K562 (cell line): ENCODE results near the gene ZNF780A. TPM values are rescaled to one million over a fixed set of nuclear protein-coding genes. Genes with fewer than 3 reads are reported as not detected.

Source experiments
- C11orf30 ChIP-seq: fragments of 450-650 bp; IDR thresholded peaks from 2 replicates; pipeline ENCODE4 v1.6.1; 2016; ENCODE audit warnings: low read depth, mild to moderate bottlenecking
- CREM ChIP-seq: IDR thresholded peaks from 2 replicates; pipeline ENCODE4 v1.6.1; 2014; ENCODE audit warnings: antibody characterized with exemption, low read depth
- CXXC5 ChIP-seq: fragments of 250-450 bp; sonication (Bioruptor Pico); IDR thresholded peaks from 2 replicates; pipeline ENCODE4 v1.8.0; 2022; ENCODE audit warnings: inconsistent platforms, mild to moderate bottlenecking, moderate library complexity
- ETV6 ChIP-seq, 3 experiments: fragments of 150-350 bp in 1 of 3; sonication (generic) in 1 of 3; formaldehyde crosslinking in 1 of 3; IDR thresholded peaks; 2 replicates each; pipeline versions ENCODE4 v1.6.1 to v1.8.0; 2014 to 2022; ENCODE audit warnings: borderline replicate concordance in 2 of 3, low read depth in 2 of 3, antibody characterized with exemption in 1 of 3, low read length in 1 of 3, mild to moderate bottlenecking in 1 of 3, missing genetic modification reagents in 1 of 3
- FOXP1 ChIP-seq: sonication (generic); formaldehyde crosslinking; IDR thresholded peaks from 2 replicates; pipeline ENCODE4 v1.8.0; 2022; ENCODE audit warnings: mild to moderate bottlenecking, missing genetic modification reagents
- KLF10 ChIP-seq: fragments of 250-450 bp; sonication (Bioruptor Pico); IDR thresholded peaks from 2 replicates; pipeline ENCODE4 v1.6.1; 2021; ENCODE audit warnings: matching md5 sums
- MAZ ChIP-seq, 2 experiments: fragments of 450-650 bp in 1 of 2; sonication (generic) in 1 of 2; formaldehyde crosslinking; IDR thresholded peaks in 1 of 2; conservative IDR thresholded peaks in 1 of 2; 2 replicates each; pipeline versions ENCODE4 v1.4.0 to v1.5.0; 2020; ENCODE audit warnings: mild to moderate bottlenecking in 1 of 2, missing genetic modification reagents in 1 of 2
- NFE2 ChIP-seq: IDR thresholded peaks from 2 replicates; pipeline ENCODE4 v1.6.1; 2014; ENCODE audit warnings: antibody characterized with exemption, low read depth
- NFIX ChIP-seq: fragments of 250-450 bp; sonication (Bioruptor Pico); IDR thresholded peaks from 2 replicates; pipeline ENCODE4 v1.4.0; 2020; ENCODE audit warnings: low read depth, mild to moderate bottlenecking, moderate library complexity
- POLR2AphosphoS5 ChIP-seq: IDR thresholded peaks from 2 replicates; pipeline ENCODE4 v1.6.1; 2011; ENCODE audit warnings: mild to moderate bottlenecking, low read depth, low read length, moderate library complexity; ENCODE audit not compliant: control insufficient read depth, insufficient read depth
- PPARD ChIP-seq: fragments of 250-450 bp; sonication (Bioruptor Pico); IDR thresholded peaks from 2 replicates; pipeline ENCODE4 v1.8.0; 2022; ENCODE audit warnings: inconsistent platforms, mild to moderate bottlenecking, moderate library complexity
- PTTG1 ChIP-seq: fragments of 450-650 bp; IDR thresholded peaks from 2 replicates; pipeline ENCODE4 v1.6.1; 2016; ENCODE audit warnings: low read depth, mild to moderate bottlenecking, missing genetic modification characterization, missing compliant biosample characterization
- TFAM ChIP-seq: fragments of 250-450 bp; sonication (Bioruptor Pico); conservative IDR thresholded peaks from 2 replicates; pipeline ENCODE4 v1.5.0; 2021; ENCODE audit warnings: mild to moderate bottlenecking, moderate library complexity
- ZNF184 ChIP-seq: sonication (generic); formaldehyde crosslinking; IDR thresholded peaks from 2 replicates; pipeline ENCODE4 v1.5.0; 2020; ENCODE audit warnings: missing genetic modification reagents
- ZNF830 ChIP-seq: fragments of 250-450 bp; sonication (Bioruptor Pico); IDR thresholded peaks from 2 replicates; pipeline ENCODE4 v1.5.0; 2021; ENCODE audit warnings: mild to moderate bottlenecking
- polyA plus RNA-seq, 8 experiments: library from polyadenylated mRNA; depleted of rRNA in 4 of 8; stranded (reverse) in 5 of 8; unstranded in 3 of 8; fragments of >200 nt; fragmentation: Nextera tagmentation in 2 of 8; fragmentation: Illumina TruSeq in 1 of 8; extraction: Ambion mirVana in 2 of 8; extraction: Trizol in 1 of 8; gene quantifications; 2 replicates each; pipeline versions ENCODE4 v1.2.1 to v1.2.3, GENCODE V29; 2011 to 2014; ENCODE audit warnings: inconsistent platforms in 1 of 8, missing spikeins in 1 of 8
- total RNA-seq, 7 experiments: library from RNA; depleted of rRNA in 6 of 7; stranded (reverse); fragments of >200 nt in 6 of 7; fragmentation: Illumina TruSeq in 2 of 7; extraction: Trizol in 2 of 7; gene quantifications; 2 replicates each; pipeline versions ENCODE4 v1.2.1 to v1.2.3, GENCODE V29; 2011 to 2021; ENCODE audit warnings: low replicate concordance in 1 of 7
- TF ChIP-seq, protein P1 (sequence below): sonication (generic); formaldehyde crosslinking; IDR thresholded peaks from 2 replicates; pipeline ENCODE4 v1.9.0; 2022; ENCODE audit warnings: mild to moderate bottlenecking, missing genetic modification reagents
- TF ChIP-seq, protein P2 (sequence below): IDR thresholded peaks from 2 replicates; pipeline ENCODE4 v1.6.1; 2011; ENCODE audit not compliant: insufficient read length; ENCODE audit errors: extremely low read depth
- TF ChIP-seq, protein P3 (sequence below): sonication (generic); IDR thresholded peaks from 2 replicates; pipeline ENCODE4 v1.6.1; 2016
- TF ChIP-seq, protein P4 (sequence below): fragments of 250-450 bp; sonication (Bioruptor Pico); IDR thresholded peaks from 2 replicates; pipeline ENCODE4 v1.8.0; 2021; ENCODE audit warnings: borderline replicate concordance, mild to moderate bottlenecking, moderate library complexity; ENCODE audit not compliant: poor library complexity, severe bottlenecking
- TF ChIP-seq, protein P5 (sequence below): sonication (generic); formaldehyde crosslinking; IDR thresholded peaks from 2 replicates; pipeline ENCODE4 v1.8.1; 2023; ENCODE audit warnings: mild to moderate bottlenecking, missing genetic modification reagents, moderate library complexity

ZNF780A gene
- total and polyA plus RNA-seq, 9 of the 15 experiments (the other 6 are each of a cell fraction or from before 2014, with no cell fraction given), result 11.7 to 36.1 (median 25.8) TPM

DNA sequence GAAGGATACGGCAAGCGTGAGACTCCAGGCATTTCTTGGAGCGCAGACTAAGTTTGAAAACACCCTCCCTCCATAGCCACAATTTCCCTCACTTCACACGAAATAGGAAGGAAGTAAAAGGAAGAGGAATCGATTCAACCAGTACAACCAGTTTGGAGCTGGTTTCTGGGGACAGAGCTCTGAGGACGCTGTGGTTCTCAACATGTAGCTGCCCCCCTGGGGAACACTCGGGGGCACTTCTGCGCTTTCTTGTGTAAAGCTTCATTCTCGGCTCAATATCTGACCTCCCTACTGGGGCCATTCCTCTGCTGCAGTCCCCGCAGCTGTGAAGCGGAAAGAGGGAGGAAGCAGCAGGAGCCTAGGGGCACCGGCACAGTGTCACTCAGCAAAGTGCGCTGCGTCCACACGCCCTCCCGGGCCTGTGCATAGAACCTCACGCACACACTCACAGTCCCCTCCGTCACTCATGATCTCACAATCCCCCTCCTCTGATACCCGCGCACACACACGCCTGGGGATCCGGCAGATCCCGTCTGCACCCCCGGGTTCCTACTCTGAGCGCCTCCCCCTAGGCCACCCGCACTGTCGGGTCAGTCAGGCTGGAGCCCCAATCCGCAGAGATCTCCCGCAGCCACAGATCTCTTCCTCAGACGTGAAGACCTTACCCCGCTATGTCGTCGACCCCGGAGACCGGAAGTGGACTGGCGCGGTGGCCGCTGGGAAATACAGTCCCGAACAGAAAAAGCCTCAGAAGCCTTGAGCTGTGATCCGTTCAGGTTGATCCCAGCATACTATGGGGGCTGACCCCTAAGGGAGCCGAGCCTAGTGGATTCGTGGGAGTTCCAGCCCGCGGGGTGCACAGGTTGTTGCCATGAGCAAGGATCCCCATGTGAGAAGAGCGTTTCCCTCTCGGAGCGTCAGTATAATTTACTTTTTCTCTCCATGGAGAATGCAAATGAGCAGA, at the start of gene ZNF780A (continued):
- TF ChIP-seq, protein P1, sequence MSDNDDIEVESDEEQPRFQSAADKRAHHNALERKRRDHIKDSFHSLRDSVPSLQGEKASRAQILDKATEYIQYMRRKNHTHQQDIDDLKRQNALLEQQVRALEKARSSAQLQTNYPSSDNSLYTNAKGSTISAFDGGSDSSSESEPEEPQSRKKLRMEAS (CRISPR knock-in tag), result no peak; the same call in 1 of the 2 replicates
- TF ChIP-seq, protein P2, sequence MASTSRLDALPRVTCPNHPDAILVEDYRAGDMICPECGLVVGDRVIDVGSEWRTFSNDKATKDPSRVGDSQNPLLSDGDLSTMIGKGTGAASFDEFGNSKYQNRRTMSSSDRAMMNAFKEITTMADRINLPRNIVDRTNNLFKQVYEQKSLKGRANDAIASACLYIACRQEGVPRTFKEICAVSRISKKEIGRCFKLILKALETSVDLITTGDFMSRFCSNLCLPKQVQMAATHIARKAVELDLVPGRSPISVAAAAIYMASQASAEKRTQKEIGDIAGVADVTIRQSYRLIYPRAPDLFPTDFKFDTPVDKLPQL, result no peak
- TF ChIP-seq CXXC5 (CRISPR knock-in tag) (peak; percentile 79), ETV6 (IDR thresholded peaks at IDR 0.05; ENCODE audit: borderline replicate concordance in 1 of 2, low read depth in 2 of 2, low read length in 1 of 2) (peak; percentile 40 to 82; a peak in 3 of 4 replicates), ETV6 (CRISPR knock-in tag; IDR thresholded peaks at IDR 0.05; ENCODE audit: borderline replicate concordance) (no peak), PTTG1 (tag) (no peak), CREM (peak; percentile 79), C11orf30 (peak; percentile 27; the same call in 1 of the 2 replicates), MAZ (CRISPR knock-in tag; conservative IDR thresholded peaks at IDR 0.05 in 1 of 2, IDR thresholded peaks at IDR 0.05 in 1 of 2) (0 out of 4 replicates have a peak, but pooled peaks of 1 of the 2 experiments have one; percentile 23), KLF10 (CRISPR knock-in tag) (no peak), TFAM (CRISPR knock-in tag) (no peak), ZNF830 (CRISPR knock-in tag) (no peak), NFE2 (no peak), FOXP1 (CRISPR knock-in tag) (no peak), PPARD (CRISPR knock-in tag) (no peak), NFIX (CRISPR knock-in tag) (no peak), ZNF184 (no peak), POLR2AphosphoS5 (peak; percentile 85)
- TF ChIP-seq, protein P3, sequence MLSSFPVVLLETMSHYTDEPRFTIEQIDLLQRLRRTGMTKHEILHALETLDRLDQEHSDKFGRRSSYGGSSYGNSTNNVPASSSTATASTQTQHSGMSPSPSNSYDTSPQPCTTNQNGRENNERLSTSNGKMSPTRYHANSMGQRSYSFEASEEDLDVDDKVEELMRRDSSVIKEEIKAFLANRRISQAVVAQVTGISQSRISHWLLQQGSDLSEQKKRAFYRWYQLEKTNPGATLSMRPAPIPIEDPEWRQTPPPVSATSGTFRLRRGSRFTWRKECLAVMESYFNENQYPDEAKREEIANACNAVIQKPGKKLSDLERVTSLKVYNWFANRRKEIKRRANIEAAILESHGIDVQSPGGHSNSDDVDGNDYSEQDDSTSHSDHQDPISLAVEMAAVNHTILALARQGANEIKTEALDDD, result no peak
- TF ChIP-seq, protein P4, sequence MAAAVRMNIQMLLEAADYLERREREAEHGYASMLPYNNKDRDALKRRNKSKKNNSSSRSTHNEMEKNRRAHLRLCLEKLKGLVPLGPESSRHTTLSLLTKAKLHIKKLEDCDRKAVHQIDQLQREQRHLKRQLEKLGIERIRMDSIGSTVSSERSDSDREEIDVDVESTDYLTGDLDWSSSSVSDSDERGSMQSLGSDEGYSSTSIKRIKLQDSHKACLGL (CRISPR knock-in tag), result no peak
- TF ChIP-seq, protein P5, sequence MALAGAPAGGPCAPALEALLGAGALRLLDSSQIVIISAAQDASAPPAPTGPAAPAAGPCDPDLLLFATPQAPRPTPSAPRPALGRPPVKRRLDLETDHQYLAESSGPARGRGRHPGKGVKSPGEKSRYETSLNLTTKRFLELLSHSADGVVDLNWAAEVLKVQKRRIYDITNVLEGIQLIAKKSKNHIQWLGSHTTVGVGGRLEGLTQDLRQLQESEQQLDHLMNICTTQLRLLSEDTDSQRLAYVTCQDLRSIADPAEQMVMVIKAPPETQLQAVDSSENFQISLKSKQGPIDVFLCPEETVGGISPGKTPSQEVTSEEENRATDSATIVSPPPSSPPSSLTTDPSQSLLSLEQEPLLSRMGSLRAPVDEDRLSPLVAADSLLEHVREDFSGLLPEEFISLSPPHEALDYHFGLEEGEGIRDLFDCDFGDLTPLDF (CRISPR knock-in tag), result 0 out of 2 replicates have a peak, but pooled peaks have one; percentile 19
